Measurements from ENCODE around the gene MAP2K3.

DNA sequence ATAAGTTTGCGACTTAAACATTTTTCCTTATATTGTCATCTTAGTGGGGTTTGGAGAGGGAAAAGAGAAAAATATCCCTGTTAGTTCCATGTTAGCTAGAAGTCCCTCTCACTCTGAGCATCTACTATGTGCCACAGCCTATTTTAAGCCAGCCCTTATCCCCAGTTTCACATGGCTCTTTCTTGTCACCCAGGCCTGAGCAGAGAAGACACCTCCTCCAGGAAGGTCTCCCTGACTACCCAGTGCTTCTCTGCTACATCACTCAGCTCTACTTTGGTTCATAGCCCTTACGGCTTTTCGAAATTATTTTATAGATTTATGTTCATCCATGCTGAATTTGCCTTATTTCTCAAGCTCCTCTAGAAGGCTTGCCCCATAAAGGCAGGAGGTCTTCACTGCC lies 7.2 kb upstream of the MAP2K3 start:
- TF ChIP-seq, protein P1, sequence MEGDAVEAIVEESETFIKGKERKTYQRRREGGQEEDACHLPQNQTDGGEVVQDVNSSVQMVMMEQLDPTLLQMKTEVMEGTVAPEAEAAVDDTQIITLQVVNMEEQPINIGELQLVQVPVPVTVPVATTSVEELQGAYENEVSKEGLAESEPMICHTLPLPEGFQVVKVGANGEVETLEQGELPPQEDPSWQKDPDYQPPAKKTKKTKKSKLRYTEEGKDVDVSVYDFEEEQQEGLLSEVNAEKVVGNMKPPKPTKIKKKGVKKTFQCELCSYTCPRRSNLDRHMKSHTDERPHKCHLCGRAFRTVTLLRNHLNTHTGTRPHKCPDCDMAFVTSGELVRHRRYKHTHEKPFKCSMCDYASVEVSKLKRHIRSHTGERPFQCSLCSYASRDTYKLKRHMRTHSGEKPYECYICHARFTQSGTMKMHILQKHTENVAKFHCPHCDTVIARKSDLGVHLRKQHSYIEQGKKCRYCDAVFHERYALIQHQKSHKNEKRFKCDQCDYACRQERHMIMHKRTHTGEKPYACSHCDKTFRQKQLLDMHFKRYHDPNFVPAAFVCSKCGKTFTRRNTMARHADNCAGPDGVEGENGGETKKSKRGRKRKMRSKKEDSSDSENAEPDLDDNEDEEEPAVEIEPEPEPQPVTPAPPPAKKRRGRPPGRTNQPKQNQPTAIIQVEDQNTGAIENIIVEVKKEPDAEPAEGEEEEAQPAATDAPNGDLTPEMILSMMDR (IDR thresholded peaks at IDR 0.05): no peak
- TF ChIP-seq POLR2A (IDR thresholded peaks at IDR 0.05): no peak
